SHP77 (cell line): ENCODE data around the gene FGF5.

Experiments used
- DNase-seq, 2 experiments: peaks; one replicate each; lab custom pipeline; 2025; lab: John Stamatoyannopoulos, UW

Gene FGF5

GRCh38 chr4:80335554-80336358, 69.3 kb downstream of the FGF5 start, which contains the start of gene CFAP299:
Gene CFAP299 (plus strand): TSS chr4:80335730.
- peak; percentile 70 to 89 for DNase-seq

GRCh38 chr4:80336582-80336981, 70.1 kb downstream of the FGF5 start:
- peak; percentile 52 to 54 for DNase-seq

DNA sequence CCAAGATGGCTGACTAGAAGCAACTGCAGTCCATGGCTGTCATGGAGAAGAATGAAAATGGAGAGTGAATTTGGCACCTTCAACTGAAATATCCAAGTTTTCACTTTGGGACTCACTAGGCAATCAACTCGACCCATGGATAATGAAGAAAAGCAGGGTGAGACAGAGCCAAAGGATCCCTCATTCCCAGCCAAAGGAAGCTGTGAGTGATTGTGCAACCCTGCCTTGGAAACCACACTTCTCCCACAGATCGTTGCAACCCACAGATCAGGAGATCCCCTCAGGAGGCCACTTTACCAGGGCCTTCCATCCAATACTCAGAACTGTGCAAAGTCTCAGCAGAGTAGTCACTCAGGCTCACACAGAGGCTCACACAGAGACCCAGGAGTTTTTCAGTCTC, 73.6 kb downstream of the FGF5 start:
- DNase-seq = no peak
